K562 (cell line): ENCODE results near the gene NOL11. TPM values are rescaled to one million over a fixed set of nuclear protein-coding genes. Genes with fewer than 3 reads are reported as not detected.

Source experiments
- CBFB ChIP-seq: sonication (generic); formaldehyde crosslinking; IDR thresholded peaks from 2 replicates; pipeline ENCODE4 v1.4.0; 2020; ENCODE audit warnings: mild to moderate bottlenecking, missing genetic modification reagents
- EHMT2 ChIP-seq: fragments of 450-650 bp; IDR thresholded peaks from 2 replicates; pipeline ENCODE4 v1.6.1; 2018; ENCODE audit warnings: antibody characterized with exemption
- ELF2 ChIP-seq: fragments of 250-450 bp; sonication (Bioruptor Pico); IDR thresholded peaks from 2 replicates; pipeline ENCODE4 v1.5.0; 2021; ENCODE audit warnings: mild to moderate bottlenecking
- NFYB ChIP-seq: IDR thresholded peaks from 2 replicates; pipeline ENCODE4 v1.6.1; 2011; ENCODE audit warnings: mild to moderate bottlenecking, moderate library complexity; ENCODE audit not compliant: insufficient read length; ENCODE audit errors: extremely low read depth
- NR1H2 ChIP-seq: sonication (generic); formaldehyde crosslinking; IDR thresholded peaks from 2 replicates; pipeline ENCODE4 v1.4.0; 2020; ENCODE audit warnings: mild to moderate bottlenecking, missing genetic modification reagents
- NR4A1 ChIP-seq, 2 experiments: fragments of 250-450 bp in 1 of 2; fragments of 450-650 bp in 1 of 2; sonication (Bioruptor Pico) in 1 of 2; IDR thresholded peaks; 2 replicates each; pipeline versions ENCODE4 v1.4.0 to v1.6.1; 2016 to 2020; ENCODE audit warnings: mild to moderate bottlenecking in 2 of 2, missing compliant biosample characterization in 1 of 2, missing genetic modification characterization in 1 of 2, moderate library complexity in 1 of 2
- POLR3A ChIP-seq: IDR thresholded peaks from 2 replicates; pipeline ENCODE4 v1.6.1; 2011; ENCODE audit warnings: borderline replicate concordance, mild to moderate bottlenecking, moderate library complexity; ENCODE audit not compliant: insufficient read length, insufficient read depth; ENCODE audit errors: extremely low read depth
- RBM22 ChIP-seq: fragments of 200-400 bp; formaldehyde crosslinking; IDR thresholded peaks from 2 replicates; pipeline ENCODE4 v1.6.1; 2018; ENCODE audit warnings: low read length, low read depth; ENCODE audit not compliant: poor library complexity, severe bottlenecking
- SAFB2 ChIP-seq: fragments of 200-400 bp; formaldehyde crosslinking; IDR thresholded peaks from 2 replicates; pipeline ENCODE4 v1.6.1; 2018; ENCODE audit warnings: borderline replicate concordance, low read length, low read depth, moderate library complexity; ENCODE audit not compliant: severe bottlenecking
- XRCC5 ChIP-seq: fragments of 200-400 bp; formaldehyde crosslinking; IDR thresholded peaks from 2 replicates; pipeline ENCODE4 v1.6.1; 2017; ENCODE audit warnings: low read depth, mild to moderate bottlenecking, low read length
- ZNF217 ChIP-seq: sonication (generic); formaldehyde crosslinking; IDR thresholded peaks from 2 replicates; pipeline ENCODE4 v1.8.0; 2022; ENCODE audit warnings: mild to moderate bottlenecking, missing genetic modification reagents
- ZNF507 ChIP-seq: conservative IDR thresholded peaks from 2 replicates; pipeline ENCODE4 v1.6.1; 2017; ENCODE audit warnings: missing genetic modification characterization, missing compliant biosample characterization
- ZNF583 ChIP-seq: fragments of 250-450 bp; sonication (Bioruptor Pico); IDR thresholded peaks from 2 replicates; pipeline ENCODE4 v1.4.0; 2020
- ZNF764 ChIP-seq: fragments of 250-450 bp; sonication (Bioruptor Pico); IDR thresholded peaks from 2 replicates; pipeline ENCODE4 v1.4.0; 2020; ENCODE audit warnings: low read depth, mild to moderate bottlenecking, moderate library complexity
- ZNF780A ChIP-seq: fragments of 250-450 bp; sonication (Bioruptor Pico); IDR thresholded peaks from 2 replicates; pipeline ENCODE4 v1.5.0; 2021; ENCODE audit warnings: mild to moderate bottlenecking
- ZNF785 ChIP-seq: fragments of 250-450 bp; sonication (Bioruptor Pico); IDR thresholded peaks from 2 replicates; pipeline ENCODE4 v1.4.0; 2020; ENCODE audit warnings: mild to moderate bottlenecking
- polyA plus RNA-seq, 8 experiments: library from polyadenylated mRNA; depleted of rRNA in 4 of 8; stranded (reverse) in 5 of 8; unstranded in 3 of 8; fragments of >200 nt; fragmentation: Nextera tagmentation in 2 of 8; fragmentation: Illumina TruSeq in 1 of 8; extraction: Ambion mirVana in 2 of 8; extraction: Trizol in 1 of 8; gene quantifications; 2 replicates each; pipeline versions ENCODE4 v1.2.1 to v1.2.3, GENCODE V29; 2011 to 2014; ENCODE audit warnings: inconsistent platforms in 1 of 8, missing spikeins in 1 of 8
- total RNA-seq, 7 experiments: library from RNA; depleted of rRNA in 6 of 7; stranded (reverse); fragments of >200 nt in 6 of 7; fragmentation: Illumina TruSeq in 2 of 7; extraction: Trizol in 2 of 7; gene quantifications; 2 replicates each; pipeline versions ENCODE4 v1.2.1 to v1.2.3, GENCODE V29; 2011 to 2021; ENCODE audit warnings: low replicate concordance in 1 of 7
- TF ChIP-seq, protein P1 (sequence below): fragments of 250-450 bp; sonication (Bioruptor Pico); IDR thresholded peaks from 2 replicates; pipeline ENCODE4 v1.5.0; 2021; ENCODE audit warnings: mild to moderate bottlenecking, moderate library complexity
- TF ChIP-seq, protein P2 (sequence below): sonication (generic); formaldehyde crosslinking; IDR thresholded peaks from 2 replicates; pipeline ENCODE4 v1.8.0; 2022; ENCODE audit warnings: mild to moderate bottlenecking, missing genetic modification reagents, borderline replicate concordance

The NOL11 gene
- total and polyA plus RNA-seq, 9 of the 15 experiments (the other 6 are each of a cell fraction or from before 2014, with no cell fraction given), result 61.1 to 175 (median 121) TPM

DNA sequence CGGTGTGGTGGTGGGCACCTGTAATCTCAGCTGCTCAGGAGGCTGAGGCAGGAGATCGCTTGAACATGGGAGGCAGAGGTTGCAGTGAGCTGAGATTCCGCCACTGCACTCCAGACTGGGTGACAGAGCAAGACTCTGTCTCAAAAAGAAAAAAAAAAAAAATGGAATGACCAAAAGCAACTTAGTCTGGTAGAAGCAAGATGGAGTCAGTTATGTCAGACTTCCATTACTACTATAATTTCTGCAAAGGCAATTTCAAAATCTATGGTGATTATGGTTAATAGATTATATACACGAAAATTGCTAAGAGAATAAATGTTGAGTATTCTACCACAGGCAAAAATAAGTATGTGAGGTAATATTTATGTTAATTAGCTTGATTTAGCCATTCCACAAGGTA is 32.3 kb downstream of the NOL11 start (continued):
- TF ChIP-seq, protein P1, sequence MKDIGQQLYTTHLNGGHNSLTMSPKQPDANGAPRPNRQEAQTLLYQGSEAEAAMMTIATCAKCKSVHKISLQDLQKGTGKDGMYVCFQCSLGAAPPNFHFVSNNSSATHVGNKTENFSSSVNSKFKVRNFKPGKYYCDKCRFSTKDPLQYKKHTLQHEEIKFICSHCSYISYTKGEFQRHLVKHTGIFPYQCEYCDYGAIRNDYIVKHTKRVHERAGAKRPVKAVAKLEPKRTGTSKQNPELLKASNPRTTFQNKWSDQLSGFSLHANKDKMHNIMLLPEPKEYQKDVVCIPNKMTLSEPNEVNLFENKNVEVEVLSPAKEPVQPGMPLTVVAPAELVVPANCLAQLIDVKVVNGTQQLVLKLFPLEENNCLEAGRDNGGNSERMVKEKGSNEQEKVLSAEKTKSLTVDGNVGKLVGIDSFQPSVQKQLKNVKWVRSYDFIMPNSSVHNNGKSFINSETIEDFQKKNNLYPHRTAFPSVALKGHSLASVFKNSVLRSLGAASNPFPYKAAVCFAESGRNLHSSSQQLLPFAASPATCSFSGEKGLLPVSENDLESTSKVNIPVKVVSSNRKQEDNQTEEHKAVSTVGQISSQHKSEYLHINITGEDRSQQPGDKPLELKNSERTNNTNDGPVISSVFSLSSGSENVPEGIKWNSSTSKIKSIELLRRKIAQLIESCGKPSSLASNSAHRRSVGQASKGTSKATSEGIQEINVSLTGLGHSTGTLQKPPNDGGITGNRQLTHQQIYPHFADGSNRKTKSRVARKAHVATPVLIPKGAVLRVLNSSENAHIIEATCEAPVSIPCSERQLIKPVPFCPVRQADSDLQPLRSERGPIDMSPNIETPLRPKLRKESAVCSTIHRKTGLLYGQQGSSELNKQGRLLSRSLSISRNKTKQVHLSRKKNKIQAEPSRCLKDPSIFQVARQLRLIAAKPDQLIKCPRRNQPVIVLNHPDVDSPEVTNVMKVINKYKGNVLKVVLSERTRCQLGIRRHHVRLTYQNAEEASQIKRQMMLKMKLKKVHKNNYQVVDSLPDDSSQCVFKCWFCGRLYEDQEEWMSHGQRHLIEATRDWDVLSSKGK (CRISPR knock-in tag), result no peak
- TF ChIP-seq ELF2 (no peak), EHMT2 (no peak), ZNF217 (CRISPR knock-in tag) (no peak), ZNF583 (CRISPR knock-in tag) (no peak), ZNF764 (CRISPR knock-in tag) (no peak), XRCC5 (no peak), NR4A1 (CRISPR knock-in tag; IDR thresholded peaks at IDR 0.05) (no peak), NR4A1 (tag; IDR thresholded peaks at IDR 0.05) (0 out of 2 replicates have a peak, but pooled peaks have one; percentile 35), POLR3A (no peak), CBFB (CRISPR knock-in tag) (no peak), SAFB2 (no peak), NFYB (no peak), NR1H2 (CRISPR knock-in tag) (no peak), ZNF507 (tag) (no peak), ZNF785 (CRISPR knock-in tag) (no peak), ZNF780A (CRISPR knock-in tag) (no peak), RBM22 (no peak)
- TF ChIP-seq, protein P2, sequence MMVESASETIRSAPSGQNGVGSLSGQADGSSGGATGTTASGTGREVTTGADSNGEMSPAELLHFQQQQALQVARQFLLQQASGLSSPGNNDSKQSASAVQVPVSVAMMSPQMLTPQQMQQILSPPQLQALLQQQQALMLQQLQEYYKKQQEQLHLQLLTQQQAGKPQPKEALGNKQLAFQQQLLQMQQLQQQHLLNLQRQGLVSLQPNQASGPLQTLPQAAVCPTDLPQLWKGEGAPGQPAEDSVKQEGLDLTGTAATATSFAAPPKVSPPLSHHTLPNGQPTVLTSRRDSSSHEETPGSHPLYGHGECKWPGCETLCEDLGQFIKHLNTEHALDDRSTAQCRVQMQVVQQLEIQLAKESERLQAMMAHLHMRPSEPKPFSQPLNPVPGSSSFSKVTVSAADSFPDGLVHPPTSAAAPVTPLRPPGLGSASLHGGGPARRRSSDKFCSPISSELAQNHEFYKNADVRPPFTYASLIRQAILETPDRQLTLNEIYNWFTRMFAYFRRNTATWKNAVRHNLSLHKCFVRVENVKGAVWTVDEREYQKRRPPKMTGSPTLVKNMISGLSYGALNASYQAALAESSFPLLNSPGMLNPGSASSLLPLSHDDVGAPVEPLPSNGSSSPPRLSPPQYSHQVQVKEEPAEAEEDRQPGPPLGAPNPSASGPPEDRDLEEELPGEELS (CRISPR knock-in tag), result no peak
